Urothelium cell line (cell line): ENCODE data around the gene WDR59.

Experiments used
- DNase-seq: peaks from one replicate; pipeline ENCODE4 v3.0.0; 2011; ENCODE audit warnings: low spot score, mixed read lengths
- FAIRE-seq: peaks from 2 replicates; lab custom pipeline; 2011; peaks lifted over from hg19 to GRCh38; lab: Jason Lieb, UNC

WDR59 gene

GRCh38 chr16:74984194-74984528 is 762 bp downstream of the WDR59 start:
- no peak for FAIRE-seq
- no peak for DNase-seq

GRCh38 chr16:74982256-74982655 is 2.7 kb downstream of the WDR59 start:
- FAIRE-seq = no peak

GRCh38 chr16:74975591-74975990 is 9.3 kb downstream of the WDR59 start:
- FAIRE-seq (no peak), DNase-seq (no peak)

More at GRCh38 chr16:74982256-74982655, 2.7 kb downstream of the WDR59 start:
- DNase-seq = no peak

- FAIRE-seq = no peak
- no peak for DNase-seq
These were observed 11.6 kb downstream of the WDR59 start for GRCh38 chr16:74973304-74973703.

GRCh38 chr16:74954763-74955162 is 30.2 kb downstream of the WDR59 start:
- DNase-seq (no peak), FAIRE-seq (no peak)

- FAIRE-seq (no peak), DNase-seq (no peak)
These were observed 33.2 kb downstream of the WDR59 start for GRCh38 chr16:74951681-74952080.

GRCh38 chr16:74951206-74951605 is 33.7 kb downstream of the WDR59 start:
- FAIRE-seq (no peak), DNase-seq (no peak)

GRCh38 chr16:74950511-74950910 is 34.4 kb downstream of the WDR59 start:
- FAIRE-seq (no peak), DNase-seq (no peak)

GRCh38 chr16:74949309-74949708 is 35.6 kb downstream of the WDR59 start:
- DNase-seq (no peak), FAIRE-seq (no peak)

GRCh38 chr16:74944466-74944865 is 40.5 kb downstream of the WDR59 start:
- DNase-seq (no peak), FAIRE-seq (no peak)

GRCh38 chr16:74942977-74943918 is 41.7 kb downstream of the WDR59 start:
- FAIRE-seq (no peak), DNase-seq (no peak)

- no peak for DNase-seq
- FAIRE-seq = no peak
These were observed 42.4 kb downstream of the WDR59 start for GRCh38 chr16:74942566-74942965.

- FAIRE-seq (no peak), DNase-seq (no peak)
These were observed 45.2 kb downstream of the WDR59 start for GRCh38 chr16:74939688-74940087.

- DNase-seq (no peak), FAIRE-seq (no peak)
These were observed 47.9 kb downstream of the WDR59 start for GRCh38 chr16:74936902-74937560.

GRCh38 chr16:74931445-74931844 is 53.5 kb downstream of the WDR59 start:
- no peak for DNase-seq
- FAIRE-seq = no peak

- DNase-seq (no peak), FAIRE-seq (no peak)
These were observed 55.3 kb downstream of the WDR59 start for GRCh38 chr16:74929636-74930035.

GRCh38 chr16:74926805-74927204 is 58.1 kb downstream of the WDR59 start:
- DNase-seq (no peak), FAIRE-seq (no peak)

- FAIRE-seq (no peak), DNase-seq (no peak)
These were observed 61.0 kb downstream of the WDR59 start for GRCh38 chr16:74923766-74924460.

- FAIRE-seq = no peak
- DNase-seq = no peak
These were observed 62.5 kb downstream of the WDR59 start for GRCh38 chr16:74922150-74923138.

GRCh38 chr16:74921051-74921450 is 63.9 kb downstream of the WDR59 start:
- FAIRE-seq (no peak), DNase-seq (no peak)
